CD14-positive monocyte (primary cell): ENCODE results near the gene PWP2. TPM values are rescaled to one million over a fixed set of nuclear protein-coding genes. Genes with fewer than 3 reads are reported as not detected.
"Not testable (repeated sequence)": the region's sequence is repeated elsewhere in the genome, so short reads cannot be mapped to it uniquely, and the experiment has no call there.

Source experiments
- DNase-seq, 3 donors: peaks; one replicate each; pipeline ENCODE4 v3.0.0-alpha.2; 2011 to 2022
- H2AFZ ChIP-seq: 2 replicates; pipeline ENCODE4 v1.6.0; 2012; ENCODE audit warnings: mild to moderate bottlenecking, low read depth, low read length, inconsistent platforms; ENCODE audit not compliant: insufficient read depth, poor library complexity, severe bottlenecking
- H3K27ac ChIP-seq, 2 donors: 1 replicate in 1 of 2; 2 replicates in 1 of 2; pipeline ENCODE4 v1.5.1; 2012 to 2013; ENCODE audit warnings: low read length in 2 of 2, control low read depth in 1 of 2, inconsistent platforms in 1 of 2, low read depth in 1 of 2, mild to moderate bottlenecking in 1 of 2
- H3K27me3 ChIP-seq, 2 donors: one replicate each; pipeline versions ENCODE4 v1.6.0 to v1.6.1; 2011 to 2013; ENCODE audit warnings: low read length in 2 of 2; ENCODE audit not compliant: control insufficient read depth in 2 of 2, insufficient read depth in 2 of 2
- H3K36me3 ChIP-seq, 2 donors: replicated peaks in 1 of 2; 1 replicate in 1 of 2; 2 replicates in 1 of 2; pipeline versions ENCODE4 v1.5.1 to v1.6.1; 2012 to 2013; ENCODE audit warnings: low read length in 2 of 2, control low read depth in 1 of 2, inconsistent platforms in 1 of 2, mild to moderate bottlenecking in 1 of 2; ENCODE audit not compliant: insufficient read depth in 2 of 2, control insufficient read depth in 1 of 2
- H3K4me1 ChIP-seq, 2 donors: 1 replicate in 1 of 2; 2 replicates in 1 of 2; pipeline versions ENCODE4 v1.5.1 to v1.6.1; 2012 to 2013; ENCODE audit warnings: low read length in 2 of 2, control low read depth in 1 of 2, inconsistent platforms in 1 of 2, mild to moderate bottlenecking in 1 of 2, moderate library complexity in 1 of 2; ENCODE audit not compliant: insufficient read depth in 2 of 2, control insufficient read depth in 1 of 2
- H3K4me2 ChIP-seq: replicated peaks from 2 replicates; pipeline ENCODE3; 2012; ENCODE audit warnings: low read length, moderate library complexity, mild to moderate bottlenecking; ENCODE audit not compliant: poor library complexity, severe bottlenecking; ENCODE audit errors: extremely low read depth
- H3K4me3 ChIP-seq, 3 experiments: fragments of 200-600 bp in 1 of 3; sonication (generic) in 1 of 3; replicated peaks in 1 of 3; 1 replicate in 2 of 3; 2 replicates in 1 of 3; pipeline ENCODE4 v1.5.1; 2011 to 2013; ENCODE audit warnings: low read length in 3 of 3, mild to moderate bottlenecking in 3 of 3, control low read depth in 2 of 3, low read depth in 2 of 3, inconsistent platforms in 1 of 3, moderate library complexity in 1 of 3
- H3K79me2 ChIP-seq: 2 replicates; pipeline ENCODE4 v1.6.0; 2012; ENCODE audit warnings: mild to moderate bottlenecking, control low read depth, inconsistent platforms, low read length, moderate library complexity; ENCODE audit not compliant: insufficient read depth
- H3K9ac ChIP-seq: 2 replicates; pipeline ENCODE4 v1.6.0; 2017; ENCODE audit warnings: low read length, mild to moderate bottlenecking; ENCODE audit not compliant: insufficient read depth, poor library complexity, severe bottlenecking
- H3K9me3 ChIP-seq, 2 donors: replicated peaks in 1 of 2; 1 replicate in 1 of 2; 2 replicates in 1 of 2; pipeline versions ENCODE4 v1.5.1 to v1.6.1; 2012 to 2013; ENCODE audit warnings: low read length in 2 of 2, control low read depth in 1 of 2; ENCODE audit not compliant: control insufficient read depth in 1 of 2, insufficient read depth in 1 of 2
- H4K20me1 ChIP-seq: 2 replicates; pipeline ENCODE4 v1.6.0; 2012; ENCODE audit warnings: mild to moderate bottlenecking, low read length, control low read depth, moderate library complexity; ENCODE audit not compliant: insufficient read depth
- H3K27ac Mint-ChIP-seq, 7 donors: one replicate each; pipeline ENCODE4 v1.8.0; 2020; ENCODE audit warnings: mild to moderate bottlenecking in 7 of 7, mixed read lengths in 7 of 7, moderate library complexity in 6 of 7, inconsistent platforms in 2 of 7
- H3K27me3 Mint-ChIP-seq, 3 donors: one replicate each; pipeline ENCODE4 v1.8.0; 2021 to 2022; ENCODE audit warnings: low read depth in 3 of 3, mild to moderate bottlenecking in 3 of 3, mixed read lengths in 3 of 3, moderate library complexity in 3 of 3, inconsistent platforms in 1 of 3
- H3K36me3 Mint-ChIP-seq, 2 donors: one replicate each; pipeline ENCODE4 v1.8.0; 2020; ENCODE audit warnings: mixed read lengths in 2 of 2, inconsistent platforms in 1 of 2, mild to moderate bottlenecking in 1 of 2
- H3K4me1 Mint-ChIP-seq: one replicate; pipeline ENCODE4 v1.8.0; 2020; ENCODE audit warnings: mild to moderate bottlenecking, mixed read lengths
- H3K4me3 Mint-ChIP-seq, 2 donors: one replicate each; pipeline ENCODE4 v1.8.0; 2020; ENCODE audit warnings: mild to moderate bottlenecking in 2 of 2, mixed read lengths in 2 of 2, moderate library complexity in 1 of 2
- H3K9me3 Mint-ChIP-seq, 7 donors: one replicate each; pipeline ENCODE4 v1.8.0; 2020 to 2022; ENCODE audit warnings: mixed read lengths in 7 of 7, mild to moderate bottlenecking in 6 of 7, moderate library complexity in 6 of 7, inconsistent platforms in 2 of 7
- CTCF ChIP-seq: fragments of 200-600 bp; IDR thresholded peaks from one replicate; pipeline ENCODE4 v1.8.0; 2022; ENCODE audit warnings: antibody characterized with exemption, mild to moderate bottlenecking
- WGBS: methylation state at CpG from one replicate; pipeline ENCODE4 v1.1.5; 2013; ENCODE audit warnings: missing lambda C conversion rate; ENCODE audit not compliant: insufficient coverage; 5-methylcytosine and 5-hydroxymethylcytosine counted together
- intact Hi-C, 2 donors: fragments of 100-400 bp; cut with micrococcal nuclease; formaldehyde crosslinking; loops; one replicate each; pipeline versions ENCODE4 v1.15.0 to v1.15.1; 2023
- polyA minus RNA-seq: library from RNA; depleted of rRNA, polyadenylated mRNA; stranded (reverse); fragments of >200 nt; gene quantifications from 2 replicates; pipeline ENCODE4 v1.2.3, GENCODE V29; 2012
- polyA plus RNA-seq, 3 donors: library from polyadenylated mRNA; depleted of rRNA in 1 of 3; unstranded in 2 of 3; stranded (reverse) in 1 of 3; fragments of 300-500 nt in 2 of 3; fragments of >200 nt in 1 of 3; fragmentation: Illumina TruSeq in 2 of 3; gene quantifications; 1 replicate in 2 of 3; 2 replicates in 1 of 3; pipeline ENCODE4 v1.2.3, GENCODE V29; 2012 to 2021
- total RNA-seq, 12 experiments: library from RNA in 1 of 12; stranded (reverse) in 1 of 12; fragments of 120-200 nt in 1 of 12; gene quantifications; one replicate each; pipeline ENCODE4 v1.2.4 and lab custom pipeline; 2013 to 2026; ENCODE audit warnings: mixed read lengths in 6 of 12, inconsistent platforms in 1 of 12

The PWP2 gene
- total RNA-seq (2013) = 10.8 TPM
- polyA plus RNA-seq (1 to 10 TPM; 2.1 to 4.4 (median 4.4) TPM), polyA minus RNA-seq (0.08 and 1.8 TPM in 2 replicates), total RNA-seq (lab: John Stamatoyannopoulos, UW) (0.20 to 2.4 (median 1.3) reads per million in 11 experiments)

DNA sequence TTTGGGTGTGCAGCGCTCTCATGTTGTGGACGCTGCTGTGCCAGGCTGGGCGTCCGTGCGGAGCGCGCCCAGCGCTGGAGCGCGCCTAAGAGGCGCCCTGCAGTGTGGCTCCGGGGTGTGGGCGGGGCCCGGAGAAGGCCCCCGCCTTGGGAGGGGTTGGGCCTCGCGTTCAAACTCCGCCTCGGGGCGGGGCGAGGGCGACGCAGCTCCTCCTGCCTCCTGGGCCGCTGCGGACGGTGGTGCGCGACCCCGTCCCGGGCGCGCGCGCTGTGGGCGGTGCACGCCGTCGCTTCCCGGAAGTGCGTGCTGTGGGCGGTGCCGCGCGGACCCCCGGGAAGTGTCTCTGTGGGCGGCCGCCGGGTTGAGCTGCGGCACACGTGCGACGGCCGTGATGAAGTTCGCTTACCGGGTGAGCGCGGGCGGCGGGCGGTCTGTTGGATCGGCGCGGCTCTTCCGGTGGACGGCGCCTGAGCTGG lies at the start of gene PWP2:
TSS of gene PWP2 (plus strand) at position 374 of the 476 bp plus-strand sequence. CDS start at position 392, 18 bp downstream.
- H3K27ac ChIP-seq, H4K20me1 ChIP-seq, intact Hi-C loops, H3K36me3 Mint-ChIP-seq, H3K4me3 ChIP-seq, H3K36me3 ChIP-seq, H3K27me3 Mint-ChIP-seq, H3K9me3 ChIP-seq, H3K27me3 ChIP-seq, H3K4me1 ChIP-seq, H3K4me3 Mint-ChIP-seq, H3K9ac ChIP-seq, H3K4me2 ChIP-seq, H3K79me2 ChIP-seq, H3K27ac Mint-ChIP-seq, H3K9me3 Mint-ChIP-seq, H2AFZ ChIP-seq, H3K4me1 Mint-ChIP-seq: not testable (repeated sequence)
- no CpG with 5 or more reads among the region's 66 CpGs for WGBS
- peak in 1 of 3 donors; percentile 28 for DNase-seq

GRCh38 chr21:44057960-44058651 lies 49.1 kb upstream of the PWP2 start:
- peaks cover 82 to 85% of the 10 kb centered on the region in 2 donors for H3K36me3 ChIP-seq
- no peak overlapping the region for H3K9ac ChIP-seq
- no peaks in the 10 kb centered on the region for H3K4me1 Mint-ChIP-seq
- no peak overlapping the region for H3K27ac ChIP-seq
- H3K4me1 ChIP-seq = no peaks in the 10 kb centered on the region
- intact Hi-C loops = no loop called here
- H3K9me3 Mint-ChIP-seq = no peaks in the 10 kb centered on the region
- no peak overlapping the region for H3K4me3 Mint-ChIP-seq
- H3K79me2 ChIP-seq = peaks cover 2% of the 10 kb centered on the region
- H3K4me3 ChIP-seq = no peak overlapping the region
- WGBS = 97% methylated on average over 14 of the region's 15 CpGs
- no peaks in the 10 kb centered on the region for H3K27me3 ChIP-seq
- TF ChIP-seq CTCF = no peak
- H3K27ac Mint-ChIP-seq = peak overlapping the region in 4 of 7 donors; percentile 3 to 66 (median 32)
- no peak overlapping the region for H3K4me2 ChIP-seq
- H3K36me3 Mint-ChIP-seq = peaks cover 72 to 86% of the 10 kb centered on the region in 2 donors
- H3K9me3 ChIP-seq = no peaks in the 10 kb centered on the region
- peaks cover 56% of the 10 kb centered on the region for H4K20me1 ChIP-seq
- DNase-seq = no peak
- H2AFZ ChIP-seq = no peak overlapping the region
- H3K27me3 Mint-ChIP-seq = peaks cover 0 to 2% (median 1%) of the 10 kb centered on the region in 3 donors
